Measurements from ENCODE around the gene VPS45.

VPS45 gene

DNA sequence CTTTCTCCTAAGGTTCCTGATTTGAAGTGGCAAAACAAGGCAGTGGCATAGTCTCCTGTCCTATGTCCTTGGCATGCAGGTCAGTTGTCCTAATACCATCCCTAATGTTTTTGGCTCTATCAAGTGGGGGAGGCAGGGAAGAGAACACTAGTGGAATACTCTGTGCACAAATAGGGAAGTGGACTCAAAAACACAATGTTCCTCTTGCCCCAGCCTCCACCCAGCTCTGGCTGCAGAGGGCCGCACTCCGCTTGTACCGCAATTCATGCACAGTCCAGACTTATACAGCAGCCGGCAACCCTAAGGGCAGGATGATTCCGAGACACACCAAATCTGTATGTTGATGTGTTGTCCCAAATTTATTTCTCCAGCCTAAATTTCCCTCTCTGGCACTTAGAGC lies 96.6 kb downstream of the VPS45 start:
- Histone ChIP-seq H3K9ac (ENCODE audit: low read length) (no peak overlapping the region), H3K27ac (ENCODE audit: low read depth, low read length) (no peak overlapping the region), H3K4me3 (ENCODE audit: insufficient read depth, low read length, poor library complexity, severe bottlenecking) (no peak overlapping the region)

DNA sequence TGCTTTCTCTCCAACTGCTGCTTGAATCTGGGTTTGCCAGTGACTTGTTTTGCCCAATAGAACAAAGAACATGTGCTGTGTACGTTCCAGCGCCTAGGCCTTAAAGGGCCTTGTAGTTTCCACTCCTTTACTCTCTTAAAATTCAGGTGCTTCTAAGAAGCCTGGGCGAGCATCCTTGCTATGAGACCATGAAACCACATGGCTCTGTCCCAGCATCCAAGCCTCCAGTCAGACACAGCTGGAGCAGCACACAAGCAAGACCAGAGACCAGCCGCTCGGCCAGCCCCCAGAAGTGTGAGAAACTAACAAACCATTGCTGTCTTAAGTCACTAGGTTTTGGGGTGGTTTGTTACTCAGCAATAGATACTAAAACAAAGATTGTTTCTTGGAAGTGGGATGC lies 97.2 kb downstream of the VPS45 start:
- no peak overlapping the region for H2AFZ ChIP-seq (ENCODE audit: low read depth, low read length, severe bottlenecking)
- H3K9ac ChIP-seq (ENCODE audit: low read length): no peak overlapping the region
- TF ChIP-seq, protein P1, sequence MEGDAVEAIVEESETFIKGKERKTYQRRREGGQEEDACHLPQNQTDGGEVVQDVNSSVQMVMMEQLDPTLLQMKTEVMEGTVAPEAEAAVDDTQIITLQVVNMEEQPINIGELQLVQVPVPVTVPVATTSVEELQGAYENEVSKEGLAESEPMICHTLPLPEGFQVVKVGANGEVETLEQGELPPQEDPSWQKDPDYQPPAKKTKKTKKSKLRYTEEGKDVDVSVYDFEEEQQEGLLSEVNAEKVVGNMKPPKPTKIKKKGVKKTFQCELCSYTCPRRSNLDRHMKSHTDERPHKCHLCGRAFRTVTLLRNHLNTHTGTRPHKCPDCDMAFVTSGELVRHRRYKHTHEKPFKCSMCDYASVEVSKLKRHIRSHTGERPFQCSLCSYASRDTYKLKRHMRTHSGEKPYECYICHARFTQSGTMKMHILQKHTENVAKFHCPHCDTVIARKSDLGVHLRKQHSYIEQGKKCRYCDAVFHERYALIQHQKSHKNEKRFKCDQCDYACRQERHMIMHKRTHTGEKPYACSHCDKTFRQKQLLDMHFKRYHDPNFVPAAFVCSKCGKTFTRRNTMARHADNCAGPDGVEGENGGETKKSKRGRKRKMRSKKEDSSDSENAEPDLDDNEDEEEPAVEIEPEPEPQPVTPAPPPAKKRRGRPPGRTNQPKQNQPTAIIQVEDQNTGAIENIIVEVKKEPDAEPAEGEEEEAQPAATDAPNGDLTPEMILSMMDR (IDR thresholded peaks at IDR 0.05; ENCODE audit: insufficient read depth, low read length, poor library complexity, severe bottlenecking): no peak
- no peak for TF ChIP-seq EZH2phosphoT487 (conservative IDR thresholded peaks at IDR 0.05; ENCODE audit: low read length)
- no peak overlapping the region for H3K27ac ChIP-seq (ENCODE audit: low read depth, low read length)
- no peaks in the 10 kb centered on the region for H3K9me3 ChIP-seq (ENCODE audit: insufficient read depth, low read length)
- H3K79me2 ChIP-seq (ENCODE audit: insufficient read depth, low read length): no peaks in the 10 kb centered on the region
- no peak overlapping the region for H3K4me3 ChIP-seq (ENCODE audit: insufficient read depth, low read length, poor library complexity, severe bottlenecking)
- H3K4me2 ChIP-seq (ENCODE audit: low read depth, low read length, poor library complexity, severe bottlenecking): no peak overlapping the region
- no peaks in the 10 kb centered on the region for H4K20me1 ChIP-seq (ENCODE audit: low read depth, low read length)
- H3F3A ChIP-seq (ENCODE audit: insufficient read depth): peaks cover 18% of the 10 kb centered on the region
- no peaks in the 10 kb centered on the region for H3K27me3 ChIP-seq (ENCODE audit: low read length)
- H3K36me3 ChIP-seq (ENCODE audit: low read length): no peaks in the 10 kb centered on the region
- H3K9me2 ChIP-seq (replicated peaks; ENCODE audit: insufficient read depth, low read length): no peaks in the 10 kb centered on the region

More for the DNA sequence above, 96.6 kb downstream of the VPS45 start:
- no peaks in the 10 kb centered on the region for H3K9me2 ChIP-seq (replicated peaks; ENCODE audit: insufficient read depth, low read length)
- H3K9me3 ChIP-seq (ENCODE audit: insufficient read depth, low read length): no peaks in the 10 kb centered on the region
- H4K20me1 ChIP-seq (ENCODE audit: low read depth, low read length): no peaks in the 10 kb centered on the region
- H3K36me3 ChIP-seq (ENCODE audit: low read length): no peaks in the 10 kb centered on the region
- H3K27me3 ChIP-seq (ENCODE audit: low read length): no peaks in the 10 kb centered on the region
- no peak overlapping the region for H2AFZ ChIP-seq (ENCODE audit: low read depth, low read length, severe bottlenecking)
- H3K4me2 ChIP-seq (ENCODE audit: low read depth, low read length, poor library complexity, severe bottlenecking): no peak overlapping the region
- no peaks in the 10 kb centered on the region for H3K79me2 ChIP-seq (ENCODE audit: insufficient read depth, low read length)
- TF ChIP-seq EZH2phosphoT487 (conservative IDR thresholded peaks at IDR 0.05; ENCODE audit: low read length): no peak
- TF ChIP-seq, protein P1 (IDR thresholded peaks at IDR 0.05; ENCODE audit: insufficient read depth, low read length, poor library complexity, severe bottlenecking): no peak
- peaks cover 18% of the 10 kb centered on the region for H3F3A ChIP-seq (ENCODE audit: insufficient read depth)

DNA sequence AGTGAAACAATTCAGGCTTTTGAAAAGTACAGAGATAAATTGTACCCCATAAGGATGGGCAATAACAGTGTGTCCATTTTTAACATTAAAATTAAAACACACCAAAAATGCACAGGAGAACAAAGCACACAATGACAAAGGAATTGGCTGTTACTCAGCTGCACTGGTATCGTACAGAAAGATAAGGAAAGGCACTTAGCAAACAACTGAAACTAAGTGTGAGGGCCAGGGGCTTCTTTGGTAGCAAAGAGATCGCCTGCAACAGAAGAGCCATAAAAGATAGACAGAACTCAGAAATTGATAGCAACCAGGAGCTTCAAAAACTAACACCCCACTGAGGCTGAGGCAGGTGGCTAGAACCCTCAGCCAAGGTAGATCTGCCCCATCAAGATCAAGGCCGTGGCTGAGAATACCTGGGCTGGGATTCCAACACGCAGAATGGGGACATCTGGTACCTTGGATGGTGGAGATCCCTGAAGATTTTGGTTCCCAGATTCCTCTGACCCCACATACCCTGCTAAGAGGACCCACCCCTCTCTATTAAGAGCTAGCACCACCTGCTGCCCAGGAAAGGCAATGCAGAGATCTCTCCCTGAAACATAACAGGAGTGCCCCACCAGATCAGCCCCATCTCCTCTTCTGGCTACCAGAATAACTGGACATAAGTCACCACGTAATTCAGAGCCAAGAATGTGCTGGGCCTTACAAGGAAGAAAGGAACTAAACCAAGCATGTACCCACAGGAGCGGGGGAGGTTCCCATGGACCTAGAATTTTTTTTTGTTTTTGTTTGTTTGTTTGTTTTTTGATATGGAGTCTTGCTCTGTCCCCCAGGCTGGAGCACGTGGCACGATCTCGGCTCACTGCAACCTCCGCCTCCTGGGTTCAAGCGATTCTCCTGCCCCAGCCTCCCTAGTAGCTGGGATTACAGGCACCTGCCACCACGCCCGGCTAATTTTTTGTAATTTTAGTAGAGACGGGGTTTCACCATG lies 98.3 kb downstream of the VPS45 start:
- no peaks in the 10 kb centered on the region for H3K36me3 ChIP-seq (ENCODE audit: low read length)
- H4K20me1 ChIP-seq (ENCODE audit: low read depth, low read length): no peaks in the 10 kb centered on the region
- H3K4me3 ChIP-seq (ENCODE audit: insufficient read depth, low read length, poor library complexity, severe bottlenecking): no peak overlapping the region
- H3K4me2 ChIP-seq (ENCODE audit: low read depth, low read length, poor library complexity, severe bottlenecking): no peak overlapping the region
- H3K9me2 ChIP-seq (replicated peaks; ENCODE audit: insufficient read depth, low read length): no peaks in the 10 kb centered on the region
- no peaks in the 10 kb centered on the region for H3K27me3 ChIP-seq (ENCODE audit: low read length)
- no peaks in the 10 kb centered on the region for H3K79me2 ChIP-seq (ENCODE audit: insufficient read depth, low read length)
- no peak overlapping the region for H3K27ac ChIP-seq (ENCODE audit: low read depth, low read length)
- no peak for TF ChIP-seq EZH2phosphoT487 (conservative IDR thresholded peaks at IDR 0.05; ENCODE audit: low read length)
- TF ChIP-seq, protein P1 (IDR thresholded peaks at IDR 0.05; ENCODE audit: insufficient read depth, low read length, poor library complexity, severe bottlenecking): peak; percentile 76
- H3K9me3 ChIP-seq (ENCODE audit: insufficient read depth, low read length): no peaks in the 10 kb centered on the region
- peaks cover 12% of the 10 kb centered on the region for H3F3A ChIP-seq (ENCODE audit: insufficient read depth)
- H2AFZ ChIP-seq (ENCODE audit: low read depth, low read length, severe bottlenecking): no peak overlapping the region
- no peak overlapping the region; the same call in 1 of the 2 replicates for H3K9ac ChIP-seq (ENCODE audit: low read length)

Measured in SU-DHL-6 (cell line).